Cardiac fibroblast (primary cell): ENCODE data around the gene UGT1A5.

Experiments
- DNase-seq, 2 donors: peaks; one replicate each; pipeline versions ENCODE4 v3.0.0 to v3.0.0-alpha.2; 2010; ENCODE audit warnings: low read depth in 2 of 2
- H3K4me3 ChIP-seq, 2 donors: replicated peaks in 1 of 2; 1 replicate in 1 of 2; 2 replicates in 1 of 2; pipeline ENCODE4 v1.5.1; 2011; ENCODE audit warnings: low read depth in 2 of 2, low read length in 2 of 2, mild to moderate bottlenecking in 2 of 2, moderate library complexity in 1 of 2
- TF ChIP-seq, protein P1 (sequence below): IDR thresholded peaks from one replicate; pipeline ENCODE4 v1.5.1; 2011; ENCODE audit warnings: low read depth, mild to moderate bottlenecking, low read length, inconsistent platforms

The UGT1A5 gene

DNA sequence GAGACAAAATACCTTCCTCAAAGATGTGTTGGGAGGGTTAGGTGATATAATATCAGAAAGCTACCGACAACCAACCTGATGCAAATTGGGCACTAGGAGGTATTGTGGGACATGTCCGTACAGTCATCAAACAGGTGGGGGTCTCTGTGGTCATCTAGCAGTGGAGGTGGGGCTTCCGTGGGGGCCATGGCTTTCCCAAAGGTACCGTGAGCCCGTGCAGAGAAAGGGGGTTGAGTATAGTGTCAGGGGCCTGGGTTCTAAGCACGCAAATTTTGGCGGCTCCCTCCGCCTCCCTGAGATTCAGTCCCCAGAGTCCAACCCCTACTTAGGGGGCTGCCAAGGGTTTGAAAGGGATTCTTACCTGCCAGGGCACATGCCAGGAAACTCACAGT is 109.0 kb downstream of the UGT1A5 start:
- DNase-seq, result no peak
- TF ChIP-seq, protein P1, sequence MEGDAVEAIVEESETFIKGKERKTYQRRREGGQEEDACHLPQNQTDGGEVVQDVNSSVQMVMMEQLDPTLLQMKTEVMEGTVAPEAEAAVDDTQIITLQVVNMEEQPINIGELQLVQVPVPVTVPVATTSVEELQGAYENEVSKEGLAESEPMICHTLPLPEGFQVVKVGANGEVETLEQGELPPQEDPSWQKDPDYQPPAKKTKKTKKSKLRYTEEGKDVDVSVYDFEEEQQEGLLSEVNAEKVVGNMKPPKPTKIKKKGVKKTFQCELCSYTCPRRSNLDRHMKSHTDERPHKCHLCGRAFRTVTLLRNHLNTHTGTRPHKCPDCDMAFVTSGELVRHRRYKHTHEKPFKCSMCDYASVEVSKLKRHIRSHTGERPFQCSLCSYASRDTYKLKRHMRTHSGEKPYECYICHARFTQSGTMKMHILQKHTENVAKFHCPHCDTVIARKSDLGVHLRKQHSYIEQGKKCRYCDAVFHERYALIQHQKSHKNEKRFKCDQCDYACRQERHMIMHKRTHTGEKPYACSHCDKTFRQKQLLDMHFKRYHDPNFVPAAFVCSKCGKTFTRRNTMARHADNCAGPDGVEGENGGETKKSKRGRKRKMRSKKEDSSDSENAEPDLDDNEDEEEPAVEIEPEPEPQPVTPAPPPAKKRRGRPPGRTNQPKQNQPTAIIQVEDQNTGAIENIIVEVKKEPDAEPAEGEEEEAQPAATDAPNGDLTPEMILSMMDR, result no peak
- H3K4me3 ChIP-seq, result no peak overlapping the region

DNA sequence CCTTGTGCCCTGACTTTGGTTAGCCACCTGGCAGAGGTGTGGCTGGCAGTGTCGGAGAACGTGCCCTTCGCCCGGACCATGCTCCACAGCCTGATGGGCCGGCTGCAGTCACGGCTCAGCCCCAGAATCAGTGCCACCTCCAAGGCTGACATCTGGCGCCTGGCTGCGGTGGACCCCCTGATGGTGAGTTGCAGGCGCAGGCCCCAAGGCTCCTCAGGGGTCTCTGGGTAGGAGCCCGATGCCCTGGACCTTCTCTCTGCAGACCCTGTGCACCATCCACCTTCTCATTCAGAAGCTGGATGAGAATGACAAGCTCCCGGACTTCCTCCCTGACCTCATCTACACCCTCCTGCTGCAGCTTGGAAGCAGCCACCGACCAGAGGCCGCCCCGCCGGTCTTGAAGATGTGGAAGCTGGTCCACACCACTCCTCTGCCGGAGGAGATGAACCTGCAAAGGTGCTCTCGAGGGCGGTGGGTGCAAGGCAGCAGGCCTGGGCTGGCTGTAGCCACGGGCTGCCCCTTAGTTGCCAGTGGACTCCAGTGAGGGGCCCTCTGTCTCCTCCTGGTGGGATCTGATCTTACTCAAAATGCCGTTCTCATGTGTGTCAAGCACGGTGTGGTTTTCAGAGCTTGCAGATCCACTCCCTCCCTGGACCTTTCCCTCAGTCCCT is 109.5 kb downstream of the UGT1A5 start:
- no peak overlapping the region for H3K4me3 ChIP-seq
- TF ChIP-seq, protein P1, result no peak
- DNase-seq, result no peak
